GM21529 (cell line): ENCODE measurements around the gene FGF8.
A peak's percentile ranks its signal among the peaks of the same experiment; 100 is the strongest.

Source experiments
- ATAC-seq: cut with Tn5 transposase; IDR thresholded peaks from one replicate; pipeline ENCODE4 v1.9.1; 2021; ENCODE audit not compliant: unreplicated experiment

Gene FGF8

GRCh38 chr10:101782811-101783735, 7.2 kb upstream of the FGF8 start, which contains the start of gene NPM3:
Gene NPM3, minus strand, starts transcription at chr10:101783446. Its CDS starts 56 bp downstream, at chr10:101783390.
- peak; percentile 60 for ATAC-seq

- no peak for ATAC-seq
Observed at GRCh38 chr10:101781984-101782810, 6.3 kb upstream of the FGF8 start.

GRCh38 chr10:101781655-101781983, 5.7 kb upstream of the FGF8 start:
- ATAC-seq = no peak

- no peak for ATAC-seq
Observed at GRCh38 chr10:101780818-101781654, 5.1 kb upstream of the FGF8 start.

GRCh38 chr10:101780187-101780817, 4.4 kb upstream of the FGF8 start:
- no peak for ATAC-seq

- ATAC-seq = peak; percentile 35
Observed at GRCh38 chr10:101779544-101780186, 3.8 kb upstream of the FGF8 start.

GRCh38 chr10:101778781-101779543, 3.0 kb upstream of the FGF8 start:
- no peak for ATAC-seq

GRCh38 chr10:101778151-101778780, 2.4 kb upstream of the FGF8 start:
- no peak for ATAC-seq

GRCh38 chr10:101777619-101778145, 1.8 kb upstream of the FGF8 start:
- no peak for ATAC-seq

- ATAC-seq = no peak
Observed at GRCh38 chr10:101776161-101776817, 375 bp upstream of the FGF8 start.

- no peak for ATAC-seq
Observed at GRCh38 chr10:101774589-101775272, 1.2 kb downstream of the FGF8 start.

- ATAC-seq = no peak
Observed at GRCh38 chr10:101773923-101774588, 1.9 kb downstream of the FGF8 start.

- ATAC-seq = no peak
Observed at GRCh38 chr10:101772895-101773761, 2.8 kb downstream of the FGF8 start.

- no peak for ATAC-seq
Observed at GRCh38 chr10:101772017-101772894, 3.7 kb downstream of the FGF8 start.

- no peak for ATAC-seq
Observed at GRCh38 chr10:101771380-101771779, 4.5 kb downstream of the FGF8 start.
